ENCODE data around the gene EPM2AIP1. TPM values are rescaled to one million over a fixed set of nuclear protein-coding genes. Genes with fewer than 3 reads are reported as not detected.
A peak's percentile ranks its signal among the peaks of the same experiment; 100 is the strongest.

EPM2AIP1 gene
- total and polyA plus RNA-seq, 9 of the 15 experiments (the other 6 are each of a cell fraction or from before 2014, with no cell fraction given): 6.7 to 44.8 (median 25.2) TPM

- TF ChIP-seq YY1 (IDR thresholded peaks at IDR 0.05; ENCODE audit: borderline replicate concordance in 1 of 3, control insufficient read depth in 1 of 3, extremely low read depth in 1 of 3, insufficient read depth in 3 of 3, insufficient read length in 1 of 3, insufficient replicate concordance in 2 of 3, low read depth in 1 of 3, low read length in 2 of 3) (no peak), JUN (IDR thresholded peaks at IDR 0.05; ENCODE audit: borderline replicate concordance, low read depth, low read length) (peak; percentile 99), JUN (CRISPR knock-in tag; IDR thresholded peaks at IDR 0.05; ENCODE audit: borderline replicate concordance) (no peak), KLF16 (IDR thresholded peaks at IDR 0.05) (peak; percentile 96), ZNF212 (CRISPR knock-in tag; IDR thresholded peaks at IDR 0.05) (peak; percentile 49; the same call in 1 of the 2 replicates), ZNF766 (CRISPR knock-in tag; conservative IDR thresholded peaks at IDR 0.05) (peak; percentile 63), HDAC2 (IDR thresholded peaks at IDR 0.05) (peak; percentile 98), CSDE1 (IDR thresholded peaks at IDR 0.05) (peak in 1 of 2 experiments; percentile 73; a peak in 1 of 4 replicates), USF2 (CRISPR knock-in tag; IDR thresholded peaks at IDR 0.05) (no peak), CXXC5 (CRISPR knock-in tag; IDR thresholded peaks at IDR 0.05) (peak; percentile 19; the same call in 1 of the 2 replicates), HES1 (IDR thresholded peaks at IDR 0.05; ENCODE audit: low read depth) (peak; percentile 79), GABPB1 (CRISPR knock-in tag; IDR thresholded peaks at IDR 0.05) (no peak), RFX7 (CRISPR knock-in tag; IDR thresholded peaks at IDR 0.05) (no peak), MECOM (CRISPR knock-in tag; IDR thresholded peaks at IDR 0.05) (peak; percentile 95), ZC3H4 (CRISPR knock-in tag; IDR thresholded peaks at IDR 0.05; ENCODE audit: borderline replicate concordance) (no peak), TSHZ1 (CRISPR knock-in tag; IDR thresholded peaks at IDR 0.05) (no peak), TAF15 (IDR thresholded peaks at IDR 0.05; ENCODE audit: low read depth, low read length) (no peak), ELK3 (CRISPR knock-in tag; IDR thresholded peaks at IDR 0.05) (no peak), L3MBTL2 (IDR thresholded peaks at IDR 0.05) (no peak; the same call in 1 of the 2 replicates), HIVEP1 (CRISPR knock-in tag; IDR thresholded peaks at IDR 0.05) (no peak), ZNF507 (tag; conservative IDR thresholded peaks at IDR 0.05) (no peak), PHB2 (IDR thresholded peaks at IDR 0.05; ENCODE audit: low read depth) (peak; percentile 90), CBFA2T3 (IDR thresholded peaks at IDR 0.05) (peak; percentile 100)
Observed at GRCh38 chr3:36957862-36958686, 34.9 kb downstream of the EPM2AIP1 start (continued).
